DND-41 (cell line): ENCODE data around the gene RXRB.

Experiments
- ATAC-seq: fragments of 200-7000 bp; cut with Tn5 transposase; 3 replicates; pipeline ENCODE4 v1.9.1; 2021; ENCODE audit warnings: low read depth; ENCODE audit not compliant: insufficient read depth
- DNase-seq: peaks from one replicate; pipeline ENCODE4 v3.0.0-alpha.2; 2020
- H2AFZ ChIP-seq: 2 replicates; pipeline ENCODE4 v1.6.0; 2012; ENCODE audit warnings: low read depth, low read length
- H3K27ac ChIP-seq: 2 replicates; pipeline ENCODE4 v1.5.1; 2012; ENCODE audit warnings: low read length, inconsistent platforms
- H3K27me3 ChIP-seq: fragments of 200-600 bp; sonication (generic); 2 replicates; pipeline ENCODE4 v1.6.0; 2012; ENCODE audit warnings: low read length, mild to moderate bottlenecking, inconsistent platforms; ENCODE audit not compliant: insufficient read depth, poor library complexity
- H3K36me3 ChIP-seq: 2 replicates; pipeline ENCODE4 v1.5.1; 2012; ENCODE audit warnings: low read length, inconsistent platforms; ENCODE audit not compliant: insufficient read depth
- H3K4me1 ChIP-seq: 2 replicates; pipeline ENCODE4 v1.5.1; 2012; ENCODE audit warnings: mild to moderate bottlenecking, low read length; ENCODE audit not compliant: insufficient read depth
- H3K4me2 ChIP-seq: 2 replicates; pipeline ENCODE4 v1.6.0; 2012; ENCODE audit warnings: mild to moderate bottlenecking, moderate library complexity, low read length, inconsistent platforms; ENCODE audit not compliant: insufficient read depth
- H3K4me3 ChIP-seq, 2 experiments: fragments of 200-600 bp in 1 of 2; shearing (Covaris generic) in 1 of 2; 2 replicates each; pipeline ENCODE4 v1.5.1; 2012 to 2016; ENCODE audit warnings: inconsistent platforms in 2 of 2, low read length in 2 of 2, mild to moderate bottlenecking in 2 of 2, low read depth in 1 of 2, moderate library complexity in 1 of 2
- H3K79me2 ChIP-seq: 2 replicates; pipeline ENCODE4 v1.6.0; 2012; ENCODE audit warnings: low read length, inconsistent platforms; ENCODE audit not compliant: insufficient read depth
- H3K9ac ChIP-seq: 2 replicates; pipeline ENCODE4 v1.6.0; 2012; ENCODE audit warnings: low read depth, mild to moderate bottlenecking, inconsistent platforms, low read length, moderate library complexity
- H3K9me3 ChIP-seq: 2 replicates; pipeline ENCODE4 v1.5.1; 2012; ENCODE audit warnings: low read length, moderate library complexity, mild to moderate bottlenecking, inconsistent platforms; ENCODE audit not compliant: insufficient read depth, severe bottlenecking
- H4K20me1 ChIP-seq: 2 replicates; pipeline ENCODE4 v1.6.0; 2012; ENCODE audit warnings: low read length; ENCODE audit not compliant: insufficient read depth
- EZH2 ChIP-seq: IDR thresholded peaks from 3 replicates; pipeline ENCODE4 v1.6.1; 2012; ENCODE audit warnings: borderline replicate concordance, low read depth, mild to moderate bottlenecking, moderate library complexity, low read length, inconsistent platforms; ENCODE audit not compliant: severe bottlenecking
- TF ChIP-seq, protein P1 (sequence below): IDR thresholded peaks from 2 replicates; pipeline ENCODE4 v1.5.1; 2012; ENCODE audit warnings: borderline replicate concordance, low read length, moderate library complexity, mild to moderate bottlenecking; ENCODE audit not compliant: poor library complexity, severe bottlenecking; ENCODE audit errors: extremely low read depth

RXRB gene

DNA sequence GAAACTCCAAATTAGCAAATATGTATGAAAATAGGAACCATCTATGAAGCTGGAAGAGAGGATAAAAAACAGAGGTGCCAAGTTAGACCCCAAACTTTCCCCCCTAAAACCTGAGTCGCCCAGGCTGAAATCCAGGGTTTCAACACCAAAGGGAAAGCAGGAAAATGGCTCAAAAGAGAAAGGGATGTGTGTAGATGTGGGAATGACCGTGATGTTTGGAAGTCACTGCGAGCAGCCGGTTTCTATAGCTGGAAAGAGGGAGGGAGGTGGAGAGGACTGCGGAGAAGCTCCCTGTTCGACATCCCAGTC, 12.3 kb upstream of the RXRB start:
- Histone ChIP-seq H3K36me3 (peaks cover 13% of the 10 kb centered on the region), H3K4me2 (peak overlapping the region; percentile 31; the same call in 1 of the 2 replicates), H3K27me3 (peaks cover 35% of the 10 kb centered on the region), H3K4me3 (no peak overlapping the region), H4K20me1 (peaks cover 10% of the 10 kb centered on the region; the same call in 1 of the 2 replicates), H3K4me1 (peaks cover 27% of the 10 kb centered on the region), H3K9me3 (no peaks in the 10 kb centered on the region), H2AFZ (no peak overlapping the region), H3K9ac (peak overlapping the region; percentile 16; the same call in 1 of the 2 replicates), H3K27ac (no peak overlapping the region), H3K79me2 (peaks cover 9% of the 10 kb centered on the region; the same call in 1 of the 2 replicates)
- TF ChIP-seq EZH2 = no peak
- TF ChIP-seq, protein P1, sequence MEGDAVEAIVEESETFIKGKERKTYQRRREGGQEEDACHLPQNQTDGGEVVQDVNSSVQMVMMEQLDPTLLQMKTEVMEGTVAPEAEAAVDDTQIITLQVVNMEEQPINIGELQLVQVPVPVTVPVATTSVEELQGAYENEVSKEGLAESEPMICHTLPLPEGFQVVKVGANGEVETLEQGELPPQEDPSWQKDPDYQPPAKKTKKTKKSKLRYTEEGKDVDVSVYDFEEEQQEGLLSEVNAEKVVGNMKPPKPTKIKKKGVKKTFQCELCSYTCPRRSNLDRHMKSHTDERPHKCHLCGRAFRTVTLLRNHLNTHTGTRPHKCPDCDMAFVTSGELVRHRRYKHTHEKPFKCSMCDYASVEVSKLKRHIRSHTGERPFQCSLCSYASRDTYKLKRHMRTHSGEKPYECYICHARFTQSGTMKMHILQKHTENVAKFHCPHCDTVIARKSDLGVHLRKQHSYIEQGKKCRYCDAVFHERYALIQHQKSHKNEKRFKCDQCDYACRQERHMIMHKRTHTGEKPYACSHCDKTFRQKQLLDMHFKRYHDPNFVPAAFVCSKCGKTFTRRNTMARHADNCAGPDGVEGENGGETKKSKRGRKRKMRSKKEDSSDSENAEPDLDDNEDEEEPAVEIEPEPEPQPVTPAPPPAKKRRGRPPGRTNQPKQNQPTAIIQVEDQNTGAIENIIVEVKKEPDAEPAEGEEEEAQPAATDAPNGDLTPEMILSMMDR = no peak
- DNase-seq = no peak
- no peak for ATAC-seq

DNA sequence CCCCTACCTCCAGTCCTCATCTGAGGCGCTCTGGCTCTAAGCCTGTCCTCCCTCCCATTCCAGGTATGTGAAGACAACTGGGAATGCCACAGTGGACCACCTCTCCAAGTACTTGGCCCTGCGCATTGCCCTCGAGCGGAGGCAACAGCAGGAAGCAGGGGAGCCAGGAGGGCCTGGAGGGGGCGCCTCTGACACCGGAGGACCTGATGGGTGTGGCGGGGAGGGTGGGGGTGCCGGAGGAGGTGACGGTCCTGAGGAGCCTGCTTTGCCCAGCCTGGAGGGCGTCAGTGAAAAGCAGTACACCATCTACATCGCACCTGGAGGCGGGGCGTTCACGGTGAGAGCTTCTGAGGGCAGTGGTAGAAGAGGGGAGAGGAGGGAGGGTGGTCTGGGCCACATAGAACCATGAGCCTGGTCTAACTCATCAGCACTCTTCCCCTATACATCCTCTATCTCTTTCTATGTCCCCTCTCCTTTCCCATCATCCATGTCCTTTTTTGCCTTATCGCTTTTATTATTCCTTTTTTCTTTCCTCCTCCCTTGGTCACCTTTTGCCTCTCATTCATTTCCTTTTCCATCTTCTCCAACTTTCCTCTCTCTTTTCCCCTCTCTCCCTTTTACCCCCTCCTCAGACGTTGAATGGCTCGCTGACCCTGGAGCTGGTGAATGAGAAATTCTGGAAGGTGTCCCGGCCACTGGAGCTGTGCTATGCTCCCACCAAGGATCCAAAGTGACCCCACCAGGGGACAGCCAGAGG, 11.4 kb upstream of the RXRB start:
- no peak overlapping the region for H3K4me3 ChIP-seq
- H3K4me2 ChIP-seq = no peak overlapping the region
- TF ChIP-seq EZH2 = no peak
- TF ChIP-seq, protein P1 = no peak

DNA sequence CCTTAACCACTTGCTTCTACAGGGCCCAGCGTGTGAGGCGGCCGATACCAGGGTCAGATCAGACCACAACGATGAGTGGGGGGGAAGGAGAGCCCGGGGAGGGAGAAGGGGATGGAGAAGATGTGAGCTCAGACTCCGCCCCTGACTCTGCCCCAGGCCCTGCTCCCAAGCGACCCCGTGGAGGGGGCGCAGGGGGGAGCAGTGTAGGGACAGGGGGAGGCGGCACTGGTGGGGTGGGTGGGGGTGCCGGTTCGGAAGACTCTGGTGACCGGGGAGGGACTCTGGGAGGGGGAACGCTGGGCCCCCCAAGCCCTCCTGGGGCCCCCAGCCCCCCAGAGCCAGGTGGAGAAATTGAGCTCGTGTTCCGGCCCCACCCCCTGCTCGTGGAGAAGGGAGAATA, 10.7 kb upstream of the RXRB start:
- ATAC-seq = no peak
- TF ChIP-seq, protein P1 = no peak
- no peak for TF ChIP-seq EZH2

More for the DNA sequence above, 11.4 kb upstream of the RXRB start:
- no peak overlapping the region for H2AFZ ChIP-seq
- H4K20me1 ChIP-seq = peaks cover 10% of the 10 kb centered on the region; the same call in 1 of the 2 replicates
- no peak for ATAC-seq
- H3K79me2 ChIP-seq = peaks cover 13% of the 10 kb centered on the region; the same call in 1 of the 2 replicates
- peaks cover 13% of the 10 kb centered on the region for H3K36me3 ChIP-seq
- no peak overlapping the region for H3K9ac ChIP-seq
- H3K27ac ChIP-seq = no peak overlapping the region
- peaks cover 33% of the 10 kb centered on the region for H3K4me1 ChIP-seq
- H3K27me3 ChIP-seq = peaks cover 35% of the 10 kb centered on the region
- DNase-seq = no peak
- H3K9me3 ChIP-seq = no peaks in the 10 kb centered on the region

More for the DNA sequence above, 10.7 kb upstream of the RXRB start:
- H2AFZ ChIP-seq = no peak overlapping the region
- H3K27ac ChIP-seq = no peak overlapping the region
- no peak overlapping the region for H3K9ac ChIP-seq
- peaks cover 13% of the 10 kb centered on the region; the same call in 1 of the 2 replicates for H3K79me2 ChIP-seq
- H3K4me1 ChIP-seq = peaks cover 33% of the 10 kb centered on the region
- H4K20me1 ChIP-seq = peaks cover 10% of the 10 kb centered on the region; the same call in 1 of the 2 replicates
- no peak overlapping the region for H3K4me2 ChIP-seq
- peaks cover 13% of the 10 kb centered on the region for H3K36me3 ChIP-seq
- no peak for DNase-seq
- H3K27me3 ChIP-seq = peaks cover 35% of the 10 kb centered on the region
- H3K9me3 ChIP-seq = no peaks in the 10 kb centered on the region
- H3K4me3 ChIP-seq = no peak overlapping the region
